Ammon's horn (tissue), 1 donor: Measurements from ENCODE around the gene EPM2A.
"Not testable (repeated sequence)": the region's sequence is repeated elsewhere in the genome, so short reads cannot be mapped to it uniquely, and the experiment has no call there.

Experiments
- DNase-seq: peaks from one replicate; pipeline ENCODE4 v3.0.0-alpha.2; 2016; ENCODE audit warnings: low spot score

EPM2A gene

GRCh38 chr6:145729887-145730286 lies 5.4 kb downstream of the EPM2A start:
- no peak for DNase-seq

- no peak for DNase-seq
These were observed 6.6 kb downstream of the EPM2A start for GRCh38 chr6:145728444-145729385.

GRCh38 chr6:145727817-145728388 lies 7.4 kb downstream of the EPM2A start:
- no peak for DNase-seq

GRCh38 chr6:145725570-145725969 lies 9.8 kb downstream of the EPM2A start:
- DNase-seq = no peak

- DNase-seq = no peak
These were observed 11.7 kb downstream of the EPM2A start for GRCh38 chr6:145723646-145724045.

GRCh38 chr6:145722190-145722589 lies 13.1 kb downstream of the EPM2A start:
- no peak for DNase-seq

- DNase-seq = no peak
These were observed 14.2 kb downstream of the EPM2A start for GRCh38 chr6:145721144-145721543.

GRCh38 chr6:145715426-145715825 lies 19.9 kb downstream of the EPM2A start:
- DNase-seq = no peak

GRCh38 chr6:145714731-145715130 lies 20.6 kb downstream of the EPM2A start:
- DNase-seq = no peak

GRCh38 chr6:145713773-145714172 lies 21.5 kb downstream of the EPM2A start:
- DNase-seq = no peak

- no peak for DNase-seq
These were observed 23.9 kb downstream of the EPM2A start for GRCh38 chr6:145711372-145711771.

- DNase-seq = no peak
These were observed 27.9 kb downstream of the EPM2A start for GRCh38 chr6:145707397-145707796.

- DNase-seq = no peak
These were observed 29.8 kb downstream of the EPM2A start for GRCh38 chr6:145705561-145705960.

GRCh38 chr6:145704143-145704781 lies 31.1 kb downstream of the EPM2A start:
- DNase-seq = no peak

GRCh38 chr6:145699462-145699861 lies 35.9 kb downstream of the EPM2A start:
- no peak for DNase-seq

GRCh38 chr6:145697401-145697800 lies 37.9 kb downstream of the EPM2A start:
- DNase-seq = not testable (repeated sequence)

- DNase-seq = no peak
These were observed 41.1 kb downstream of the EPM2A start for GRCh38 chr6:145694083-145694737.

GRCh38 chr6:145690969-145691368 lies 44.4 kb downstream of the EPM2A start:
- no peak for DNase-seq

GRCh38 chr6:145689529-145689928 lies 45.8 kb downstream of the EPM2A start:
- DNase-seq = no peak

- no peak for DNase-seq
These were observed 46.8 kb downstream of the EPM2A start for GRCh38 chr6:145688493-145688905.

GRCh38 chr6:145685932-145686331 lies 49.4 kb downstream of the EPM2A start:
- no peak for DNase-seq

GRCh38 chr6:145681965-145682364 lies 53.4 kb downstream of the EPM2A start:
- DNase-seq = no peak
